HG03095 (cell line): ENCODE results near the gene EYA3.

Source experiments
- ATAC-seq: cut with Tn5 transposase; IDR thresholded peaks from one replicate; pipeline ENCODE4 v1.9.1; 2021; ENCODE audit warnings: moderate library complexity; ENCODE audit not compliant: unreplicated experiment

Gene EYA3

GRCh38 chr1:28114844-28115243, 26.4 kb upstream of the EYA3 start:
- ATAC-seq, result no peak

GRCh38 chr1:28113242-28113572, 24.8 kb upstream of the EYA3 start:
- ATAC-seq, result no peak

DNA sequence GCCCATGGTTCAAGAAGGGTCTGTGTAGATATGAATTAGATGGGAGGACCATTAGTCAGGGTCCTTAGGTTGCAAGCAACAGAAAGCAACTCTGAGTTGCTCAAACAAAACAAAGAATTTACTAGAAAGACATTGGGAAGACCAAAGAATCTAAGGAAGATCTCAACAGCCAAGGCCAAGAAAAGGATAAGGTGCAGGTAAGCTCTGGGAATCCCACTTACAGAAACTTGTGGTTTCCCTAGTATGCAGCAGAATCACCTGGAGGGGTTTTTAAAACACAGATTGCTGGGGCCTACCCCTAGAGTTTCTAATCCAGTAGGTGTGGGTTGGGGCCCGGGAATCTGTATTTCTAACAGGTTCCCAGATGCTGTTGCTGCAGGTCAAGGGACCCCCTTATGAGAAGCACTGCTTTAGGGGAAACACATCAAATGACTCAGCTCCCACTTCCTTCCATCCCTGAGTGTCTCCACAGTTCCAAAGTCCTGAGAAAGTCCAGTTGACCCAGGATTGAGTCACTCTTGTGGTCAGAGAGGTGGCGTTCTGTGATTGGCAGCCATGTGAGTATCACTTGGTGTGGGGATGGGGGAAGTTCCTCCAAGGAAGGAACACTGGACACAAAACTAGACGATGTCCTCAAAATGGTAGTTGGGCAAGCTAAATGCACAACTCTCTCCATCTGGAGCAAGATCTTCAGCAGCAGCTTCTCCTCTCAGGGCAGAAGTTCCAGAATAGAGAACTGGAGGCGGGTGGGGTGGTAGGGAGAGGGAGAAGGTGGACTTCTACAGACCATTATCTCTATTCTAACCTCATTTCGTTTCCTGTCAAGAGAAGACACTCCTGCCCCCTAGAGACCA, 24.2 kb upstream of the EYA3 start:
- no peak for ATAC-seq

GRCh38 chr1:28111157-28111556, 22.7 kb upstream of the EYA3 start:
- ATAC-seq, result no peak

GRCh38 chr1:28110555-28110954, 22.1 kb upstream of the EYA3 start:
- no peak for ATAC-seq

DNA sequence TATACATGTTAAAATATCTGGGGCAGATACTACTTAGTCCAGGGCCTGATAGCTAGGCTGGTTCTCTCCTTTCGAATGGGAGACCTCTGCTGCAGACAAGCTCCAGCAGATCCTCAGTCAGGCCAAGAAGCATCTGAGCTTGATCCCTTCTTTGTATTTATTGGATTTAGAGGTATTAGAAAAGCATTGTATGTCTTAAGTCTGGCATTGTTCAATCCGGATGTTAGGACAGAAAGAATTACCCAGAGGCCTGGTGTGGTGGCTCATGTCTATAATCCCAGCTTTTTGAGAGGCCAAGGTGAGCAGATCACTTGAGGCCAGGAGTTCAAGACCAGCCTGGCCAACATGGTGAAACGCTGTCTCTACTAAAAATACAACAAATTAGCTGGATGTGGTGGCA, 21.2 kb upstream of the EYA3 start:
- no peak for ATAC-seq

GRCh38 chr1:28108001-28108400, 19.6 kb upstream of the EYA3 start:
- no peak for ATAC-seq

- ATAC-seq, result no peak
These were observed 16.6 kb upstream of the EYA3 start for GRCh38 chr1:28104866-28105467.

GRCh38 chr1:28102189-28102588, 13.8 kb upstream of the EYA3 start:
- no peak for ATAC-seq

- no peak for ATAC-seq
These were observed 10.8 kb upstream of the EYA3 start for GRCh38 chr1:28099050-28099769.

GRCh38 chr1:28097100-28097472, 8.7 kb upstream of the EYA3 start:
- no peak for ATAC-seq

DNA sequence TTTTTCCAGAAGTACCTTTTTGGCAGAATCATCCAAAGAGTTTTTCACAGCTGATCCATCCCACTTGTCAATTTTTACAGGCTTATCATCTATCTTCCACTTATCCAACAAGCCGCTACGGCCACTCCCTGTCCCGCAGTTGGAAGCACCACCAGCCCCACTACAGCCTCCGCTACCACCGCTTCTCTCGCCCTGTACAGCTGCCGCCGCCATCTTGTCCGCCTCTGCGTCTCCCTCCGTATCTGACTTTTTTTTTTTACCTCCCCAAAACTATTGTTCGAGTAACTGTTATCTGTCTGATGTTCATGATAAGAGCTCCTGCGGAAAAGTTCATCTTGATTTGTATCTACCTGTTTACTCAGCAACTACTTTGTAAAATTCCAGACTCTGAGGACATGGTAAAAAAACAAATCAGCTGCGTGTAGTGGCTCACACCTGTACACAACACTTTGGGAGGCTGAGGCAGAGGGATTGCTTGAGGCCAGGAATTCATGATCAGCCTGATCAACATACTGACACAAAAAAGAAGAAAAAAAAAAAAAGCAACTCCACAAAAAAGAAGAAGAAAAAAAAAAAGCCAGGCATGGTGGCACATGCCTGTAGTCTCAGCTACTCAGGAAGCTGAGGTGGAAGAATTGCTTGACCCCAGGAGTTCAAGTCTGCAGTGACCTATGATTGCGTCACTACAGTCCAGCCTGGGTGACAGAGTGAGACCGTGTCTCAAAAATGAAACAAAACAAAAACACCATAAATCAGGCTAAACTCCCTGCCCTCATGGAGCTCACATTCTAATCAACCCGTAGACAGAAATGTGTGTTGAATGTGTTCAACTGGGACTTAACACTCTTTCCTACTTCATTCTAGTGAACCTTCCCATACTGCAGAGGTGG, 8.0 kb upstream of the EYA3 start:
- no peak for ATAC-seq

DNA sequence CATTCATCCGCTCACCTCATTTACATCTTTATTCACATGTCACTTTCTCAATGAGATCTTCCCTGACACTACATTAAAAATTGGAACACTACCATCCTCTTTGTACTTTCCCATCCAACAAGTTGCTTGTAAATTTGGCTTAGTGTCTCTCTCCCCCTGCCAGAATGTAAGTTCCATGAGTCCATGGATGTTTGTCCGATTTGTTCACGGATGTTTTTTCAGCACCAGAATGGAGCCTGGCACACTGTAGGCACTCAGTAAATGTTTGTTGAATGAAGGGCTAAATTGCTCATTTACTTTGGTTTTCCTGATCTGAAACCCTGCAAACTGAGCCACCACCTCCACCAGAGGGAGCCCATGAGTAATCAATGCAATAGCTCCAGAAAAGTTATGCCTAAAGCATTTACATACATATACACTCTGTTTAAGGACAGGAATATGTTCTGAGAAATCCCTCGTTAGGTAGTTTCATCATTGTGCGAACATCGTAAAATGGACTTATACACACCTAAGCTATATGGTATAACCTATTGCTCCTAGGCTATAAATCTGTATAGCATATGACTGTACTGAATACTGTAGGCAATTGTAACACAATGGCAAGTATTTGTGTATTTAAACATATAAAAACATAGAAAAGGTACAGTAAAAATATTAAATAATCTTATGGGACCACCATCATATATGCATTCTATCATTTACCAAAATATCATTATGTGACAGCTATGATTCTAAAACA, 2.8 kb upstream of the EYA3 start:
- no peak for ATAC-seq

DNA sequence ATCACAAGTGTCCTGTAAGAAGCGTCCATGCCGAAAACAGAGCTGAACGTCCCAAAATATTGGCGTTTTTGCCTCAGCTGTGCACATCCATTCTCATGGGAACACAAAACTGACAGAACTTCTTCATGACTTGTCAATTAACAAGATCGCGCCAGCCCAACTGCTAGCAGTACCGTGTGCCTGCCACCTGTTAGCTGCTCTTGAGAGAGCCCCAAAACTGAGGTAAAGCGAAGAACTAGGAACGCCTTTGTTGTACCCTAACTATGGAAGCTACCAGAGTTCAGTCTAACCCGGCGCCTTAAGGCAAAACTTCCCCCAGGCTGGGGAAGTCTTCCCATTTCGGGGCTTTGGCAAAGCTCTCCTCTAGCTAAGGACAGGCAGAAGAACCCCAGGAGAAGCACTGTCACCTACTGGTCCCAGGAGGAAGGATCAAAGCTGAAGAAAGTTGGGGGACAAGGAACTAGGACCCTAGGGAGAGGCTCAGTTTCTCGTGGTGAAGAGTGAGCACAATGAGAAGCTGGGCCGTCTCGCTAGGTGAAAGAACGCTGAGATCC, 719 bp downstream of the EYA3 start:
- no peak for ATAC-seq

DNA sequence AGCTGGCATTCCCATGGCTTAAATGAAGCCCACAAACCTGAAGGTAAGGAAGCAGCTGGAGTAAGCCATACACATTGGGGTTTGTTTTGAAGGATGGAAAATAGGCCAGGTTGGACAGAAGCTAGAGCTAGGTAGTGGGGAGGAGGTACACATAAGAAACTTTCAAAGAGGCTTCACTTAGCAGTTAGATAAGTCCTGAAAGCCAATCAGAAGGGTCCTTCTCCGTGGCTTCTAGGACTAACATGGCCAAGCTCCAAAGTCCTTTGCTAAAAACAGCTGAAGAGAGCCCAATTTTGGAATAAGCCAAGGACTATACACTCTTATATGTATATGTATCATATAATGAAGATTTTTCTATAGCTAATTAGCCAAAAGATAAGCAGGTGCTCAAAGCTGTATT, 1.8 kb downstream of the EYA3 start:
- ATAC-seq, result no peak

DNA sequence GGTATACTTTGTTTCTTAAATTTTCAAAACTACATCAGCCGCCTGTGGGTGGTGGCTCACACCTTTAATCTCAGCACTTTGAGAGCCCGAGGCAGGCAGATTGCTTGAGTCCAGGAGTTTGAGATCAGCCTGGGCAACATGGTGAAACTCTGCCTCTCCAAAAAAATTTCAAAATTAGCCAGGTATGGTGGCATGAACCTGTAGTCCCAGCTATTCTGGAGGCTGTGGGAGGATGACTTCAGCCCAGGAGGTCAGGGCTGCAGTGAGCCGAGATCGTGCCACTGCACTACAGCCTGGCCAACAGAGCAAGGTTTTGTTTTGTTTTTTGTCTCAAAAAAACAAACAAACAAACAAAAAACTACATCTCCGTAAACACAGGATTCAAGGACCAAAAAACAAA, 3.3 kb downstream of the EYA3 start:
- no peak for ATAC-seq

DNA sequence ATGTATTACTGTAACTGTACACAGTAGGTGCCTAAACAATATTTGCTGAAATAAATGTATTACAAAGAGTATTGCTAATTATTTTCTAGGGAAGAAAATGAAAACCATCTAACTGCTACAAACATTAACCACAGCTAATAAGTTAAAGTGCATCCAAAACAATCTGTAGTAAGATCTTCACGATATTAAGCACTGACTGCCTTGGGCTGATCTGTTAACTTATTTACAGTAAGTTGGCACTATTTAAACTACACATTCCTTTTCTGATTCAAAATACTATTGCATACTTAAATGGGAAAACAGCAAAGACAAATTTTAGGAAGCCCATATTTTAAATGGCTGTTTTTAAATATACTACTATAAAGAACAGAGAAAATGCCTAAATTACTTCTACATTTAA, 4.5 kb downstream of the EYA3 start:
- ATAC-seq, result no peak

DNA sequence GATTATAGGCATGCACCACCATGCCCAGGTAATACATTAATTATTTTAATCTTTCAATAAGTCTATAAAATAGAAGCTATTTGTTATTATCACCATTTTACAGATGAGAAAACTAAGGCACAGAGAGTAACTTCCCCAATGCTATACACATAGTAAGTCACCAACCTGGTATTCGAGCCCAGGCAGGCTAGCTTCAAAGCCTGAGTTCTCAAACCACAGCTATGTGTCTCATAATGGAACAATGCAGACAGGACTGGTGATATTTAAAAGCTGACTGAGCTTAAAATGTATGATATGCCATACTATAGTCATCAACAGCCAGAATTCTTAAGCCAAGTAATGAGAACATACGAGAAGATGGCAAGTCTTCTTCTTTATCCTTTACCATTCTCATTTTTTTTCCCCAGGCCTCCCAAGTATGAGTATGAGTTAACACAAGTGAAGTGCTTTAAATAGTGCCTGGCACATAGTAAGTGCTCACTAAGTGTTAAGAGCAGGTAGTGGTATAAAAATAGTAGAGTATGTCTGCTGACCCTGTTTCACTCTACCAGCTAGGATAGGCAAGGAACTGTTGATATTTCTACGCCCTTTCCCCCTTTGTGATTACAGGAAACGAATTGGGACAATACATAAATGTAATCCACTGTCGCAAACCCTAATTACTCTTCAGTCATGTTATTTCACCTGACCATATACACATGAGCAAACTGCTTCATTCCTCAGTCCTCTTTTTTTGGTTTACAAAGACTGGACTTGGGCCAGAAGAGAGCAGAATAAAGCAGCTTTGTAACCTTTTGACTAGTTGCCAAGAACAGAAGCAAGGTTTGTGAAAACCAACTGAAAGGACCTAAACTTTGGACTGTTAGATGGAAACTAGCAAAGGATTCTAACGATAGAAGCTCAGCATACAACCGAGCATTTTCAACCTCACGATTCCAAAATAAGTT, 9.5 kb downstream of the EYA3 start:
- ATAC-seq, result no peak

- no peak for ATAC-seq
These were observed 10.1 kb downstream of the EYA3 start for GRCh38 chr1:28078262-28078661.
